ENCODE results near the gene SCYGR8.

DNA sequence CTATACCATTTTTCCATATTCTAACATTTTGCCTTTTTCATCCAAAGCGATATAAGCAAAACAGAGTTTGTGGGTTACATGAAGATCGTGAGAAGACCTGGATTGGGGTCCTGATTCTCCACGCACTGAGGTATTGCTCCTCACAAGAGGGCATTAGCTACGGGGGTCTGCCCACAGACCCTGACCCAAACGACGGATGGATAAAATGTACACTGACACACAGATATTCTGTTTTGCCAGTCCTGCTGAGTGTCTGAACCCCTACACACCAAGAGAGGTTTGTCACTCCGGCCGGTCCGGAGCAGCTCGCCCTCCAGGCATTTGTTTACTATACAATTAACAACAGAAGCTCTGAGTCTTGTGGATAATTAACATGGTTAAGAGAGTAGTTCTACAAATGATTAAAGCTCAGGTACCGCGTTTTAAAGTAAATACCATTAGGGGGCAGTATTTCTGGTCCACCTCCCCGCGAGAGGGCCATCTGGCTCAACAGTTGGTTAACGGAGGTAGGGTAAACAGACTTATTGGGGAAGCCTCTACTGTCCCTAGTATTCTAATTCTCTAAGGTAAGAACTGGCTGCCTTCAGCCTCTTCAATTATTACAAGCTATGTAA, 28.4 kb downstream of the SCYGR8 start:
- TF ChIP-seq YY1 (IDR thresholded peaks at IDR 0.05; ENCODE audit: low read depth) (no peak), RAD21 (IDR thresholded peaks at IDR 0.05; ENCODE audit: low read depth) (peak; percentile 49), EP300 (IDR thresholded peaks at IDR 0.05; ENCODE audit: borderline replicate concordance) (no peak), CEBPB (IDR thresholded peaks at IDR 0.05) (no peak), CREB1 (IDR thresholded peaks at IDR 0.05; ENCODE audit: low read depth) (no peak), TAF1 (IDR thresholded peaks at IDR 0.05; ENCODE audit: low read depth) (no peak)
- TF ChIP-seq, protein P1, sequence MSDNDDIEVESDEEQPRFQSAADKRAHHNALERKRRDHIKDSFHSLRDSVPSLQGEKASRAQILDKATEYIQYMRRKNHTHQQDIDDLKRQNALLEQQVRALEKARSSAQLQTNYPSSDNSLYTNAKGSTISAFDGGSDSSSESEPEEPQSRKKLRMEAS (IDR thresholded peaks at IDR 0.05) = no peak
- TF ChIP-seq, protein P2, sequence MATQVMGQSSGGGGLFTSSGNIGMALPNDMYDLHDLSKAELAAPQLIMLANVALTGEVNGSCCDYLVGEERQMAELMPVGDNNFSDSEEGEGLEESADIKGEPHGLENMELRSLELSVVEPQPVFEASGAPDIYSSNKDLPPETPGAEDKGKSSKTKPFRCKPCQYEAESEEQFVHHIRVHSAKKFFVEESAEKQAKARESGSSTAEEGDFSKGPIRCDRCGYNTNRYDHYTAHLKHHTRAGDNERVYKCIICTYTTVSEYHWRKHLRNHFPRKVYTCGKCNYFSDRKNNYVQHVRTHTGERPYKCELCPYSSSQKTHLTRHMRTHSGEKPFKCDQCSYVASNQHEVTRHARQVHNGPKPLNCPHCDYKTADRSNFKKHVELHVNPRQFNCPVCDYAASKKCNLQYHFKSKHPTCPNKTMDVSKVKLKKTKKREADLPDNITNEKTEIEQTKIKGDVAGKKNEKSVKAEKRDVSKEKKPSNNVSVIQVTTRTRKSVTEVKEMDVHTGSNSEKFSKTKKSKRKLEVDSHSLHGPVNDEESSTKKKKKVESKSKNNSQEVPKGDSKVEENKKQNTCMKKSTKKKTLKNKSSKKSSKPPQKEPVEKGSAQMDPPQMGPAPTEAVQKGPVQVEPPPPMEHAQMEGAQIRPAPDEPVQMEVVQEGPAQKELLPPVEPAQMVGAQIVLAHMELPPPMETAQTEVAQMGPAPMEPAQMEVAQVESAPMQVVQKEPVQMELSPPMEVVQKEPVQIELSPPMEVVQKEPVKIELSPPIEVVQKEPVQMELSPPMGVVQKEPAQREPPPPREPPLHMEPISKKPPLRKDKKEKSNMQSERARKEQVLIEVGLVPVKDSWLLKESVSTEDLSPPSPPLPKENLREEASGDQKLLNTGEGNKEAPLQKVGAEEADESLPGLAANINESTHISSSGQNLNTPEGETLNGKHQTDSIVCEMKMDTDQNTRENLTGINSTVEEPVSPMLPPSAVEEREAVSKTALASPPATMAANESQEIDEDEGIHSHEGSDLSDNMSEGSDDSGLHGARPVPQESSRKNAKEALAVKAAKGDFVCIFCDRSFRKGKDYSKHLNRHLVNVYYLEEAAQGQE (IDR thresholded peaks at IDR 0.05; ENCODE audit: low read depth) = no peak

Measured in Ishikawa (cell line).